CD4-positive, alpha-beta T cell treated with Interleukin-15 for 1 hour (primary cell): ENCODE results near the gene NPFFR2.
"Not testable (repeated sequence)": the region's sequence is repeated elsewhere in the genome, so short reads cannot be mapped to it uniquely, and the experiment has no call there.

Source experiments
- DNase-seq: peaks from one replicate; pipeline ENCODE4 v3.0.0-alpha.2; 2020

The NPFFR2 gene

DNA sequence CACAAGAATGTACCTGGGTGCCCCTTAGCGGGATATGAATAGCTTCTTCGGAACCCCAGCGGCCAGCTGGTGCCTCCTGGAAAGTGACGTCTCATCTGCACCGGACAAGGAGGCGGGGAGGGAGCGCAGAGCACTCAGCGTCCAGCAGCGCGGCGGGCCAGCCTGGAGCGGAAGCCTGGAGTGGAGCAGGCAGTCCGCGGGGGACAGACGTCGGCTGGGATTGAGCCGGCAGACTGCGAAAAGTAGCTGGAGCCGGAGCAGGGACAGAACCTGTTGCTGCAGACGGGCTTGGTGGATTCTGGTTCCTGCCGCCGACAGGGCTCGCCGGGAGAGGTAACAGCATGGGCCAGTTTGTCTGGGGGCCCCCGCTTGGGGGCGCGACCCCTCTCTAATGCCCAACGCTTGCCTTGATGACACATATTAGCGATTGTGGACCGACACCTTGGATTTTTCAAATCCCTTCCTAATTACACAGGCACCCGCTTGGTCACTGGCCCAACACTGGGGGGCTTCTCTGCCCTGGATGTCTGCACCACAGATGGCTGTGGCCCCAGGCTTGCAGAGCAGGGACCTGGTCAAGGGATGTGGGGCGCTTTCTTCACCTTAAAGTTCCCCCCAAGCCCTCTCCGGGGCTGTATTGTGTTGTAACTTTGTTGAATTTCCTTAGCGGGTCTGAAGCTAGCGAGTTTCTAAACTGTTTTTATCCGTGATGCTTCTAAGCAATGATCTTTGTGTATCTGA, at the start of gene NPFFR2:
Gene NPFFR2 (plus strand): TSS at position 133 of the 741 bp plus-strand sequence. CDS start 96,592 bp downstream, outside the sequence.
- no peak for DNase-seq

DNA sequence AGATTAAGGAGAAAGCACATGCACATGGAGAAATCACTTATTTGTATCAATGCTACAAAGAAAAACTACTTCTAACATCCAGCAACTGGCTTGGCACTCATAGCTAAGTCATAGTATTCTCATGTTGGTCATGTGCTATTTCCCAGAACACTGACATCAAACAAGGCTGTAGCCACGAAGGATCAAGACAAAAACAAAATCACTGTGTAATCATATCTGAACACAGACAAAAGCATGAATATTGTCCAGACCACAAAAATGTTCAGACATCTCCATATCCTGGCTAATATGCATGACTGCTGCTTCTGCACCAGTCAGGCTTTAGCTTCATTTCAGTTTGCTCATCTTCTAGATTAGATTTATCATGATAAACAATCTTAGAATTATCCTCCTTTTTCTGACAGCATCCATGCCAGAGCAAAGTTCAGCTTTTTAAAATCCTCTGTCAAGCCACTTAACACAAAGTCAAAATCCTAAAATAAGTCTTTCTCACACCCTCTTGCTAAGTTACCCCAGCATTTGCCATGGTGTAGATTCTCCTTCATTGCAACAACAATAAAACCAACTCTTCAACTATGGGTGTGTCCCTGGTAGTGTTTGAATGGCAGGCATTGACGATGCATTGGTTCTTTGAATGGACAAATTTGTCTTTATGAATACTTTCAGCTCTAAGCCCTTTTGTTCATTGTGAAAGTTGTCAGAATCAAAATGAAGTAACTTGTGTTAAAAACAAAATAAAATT, 39.1 kb upstream of the NPFFR2 start:
- no peak for DNase-seq

DNA sequence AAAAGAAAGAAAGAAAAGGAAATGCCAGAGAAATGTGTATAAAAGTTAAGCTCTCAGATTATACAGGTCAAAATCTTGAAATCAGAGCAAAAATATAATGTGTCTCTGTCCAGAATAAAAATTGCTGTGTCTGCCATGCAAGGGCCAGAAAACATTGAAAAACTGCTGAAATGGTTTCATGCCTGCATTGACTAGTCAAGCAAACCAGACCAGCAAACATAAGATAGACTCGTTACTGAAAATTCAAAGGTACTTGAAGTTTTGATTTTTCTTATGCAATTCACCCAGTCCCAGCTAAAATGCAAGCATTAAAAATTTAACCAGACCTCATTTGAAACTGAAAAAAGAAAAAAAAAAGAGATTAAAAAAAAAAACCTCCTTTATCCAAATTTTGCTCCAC, 37.2 kb upstream of the NPFFR2 start:
- no peak for DNase-seq

DNA sequence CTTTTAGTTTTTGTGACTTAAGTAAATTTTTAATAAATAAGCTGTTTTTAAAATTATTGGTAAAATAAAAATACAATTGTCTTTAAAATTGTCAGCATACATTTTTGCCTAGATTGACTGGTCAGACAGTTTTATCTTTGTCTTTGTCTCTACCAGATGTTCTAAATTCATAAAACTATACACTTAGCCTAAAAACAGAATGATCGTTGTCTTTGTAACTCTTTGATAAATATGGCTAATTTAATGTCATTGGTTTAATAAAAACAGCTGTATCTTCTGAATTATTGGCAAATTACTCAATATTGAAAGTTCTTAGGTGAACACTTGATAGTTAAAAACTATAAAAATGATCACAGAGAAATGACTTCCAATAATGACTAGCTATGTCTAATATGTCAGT, 36.5 kb upstream of the NPFFR2 start:
- DNase-seq, result no peak

DNA sequence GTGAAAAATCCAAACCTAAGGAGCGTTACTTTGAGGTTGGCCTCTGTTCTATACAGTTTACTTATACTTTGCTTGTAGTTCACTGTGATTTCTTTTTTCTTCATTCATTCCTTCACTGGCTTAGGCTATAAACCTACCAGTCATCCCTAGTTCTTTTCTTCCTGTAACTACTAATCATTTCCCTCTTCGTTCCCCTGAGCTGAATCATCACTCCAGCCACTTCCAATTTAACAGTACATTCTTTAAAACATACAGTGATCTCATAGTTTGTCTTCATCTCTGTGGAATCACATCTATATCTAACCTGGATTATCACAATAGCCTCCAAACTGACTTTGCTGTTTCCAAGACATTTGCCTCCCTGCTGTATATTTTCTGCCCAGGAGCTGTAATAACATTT, 25.2 kb upstream of the NPFFR2 start:
- DNase-seq, result no peak

DNA sequence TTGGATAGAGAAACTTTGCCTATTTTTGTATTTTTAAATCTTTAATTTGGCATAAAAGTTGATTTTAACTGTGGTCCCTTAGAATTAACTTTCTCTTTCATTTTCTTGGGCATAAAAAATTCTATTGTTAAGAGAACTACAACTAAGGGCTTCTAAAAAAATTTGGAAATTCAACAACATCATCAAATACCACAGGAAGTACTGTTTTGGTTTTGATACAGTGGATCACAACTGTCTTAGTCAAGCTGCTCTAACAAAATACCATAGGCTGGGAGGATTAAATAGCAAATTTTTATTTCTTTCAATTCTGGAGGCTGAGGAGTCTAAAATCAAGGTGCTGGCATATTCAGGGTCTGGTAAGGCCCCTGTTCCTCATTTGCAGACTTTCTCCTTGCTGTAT, 19.9 kb upstream of the NPFFR2 start:
- no peak for DNase-seq

DNA sequence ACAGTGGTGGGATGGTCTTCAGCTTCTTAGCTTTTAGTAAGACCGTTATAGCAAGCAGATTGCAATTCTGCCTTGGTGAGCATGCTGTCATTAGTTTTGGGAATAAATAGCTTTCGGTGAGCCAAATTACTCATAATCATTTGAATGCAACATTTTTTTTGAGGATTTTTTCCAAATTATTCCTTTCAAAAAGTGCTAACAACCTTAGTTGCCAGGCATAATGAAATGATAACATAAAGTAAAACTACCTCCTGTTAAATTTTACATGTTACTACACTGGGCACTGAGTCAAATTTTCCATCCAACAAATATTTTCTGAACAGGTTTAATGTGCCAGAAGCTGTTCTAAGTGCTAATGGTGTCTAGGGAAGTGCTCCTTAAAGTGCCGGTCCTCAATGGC, 15.8 kb upstream of the NPFFR2 start:
- DNase-seq, result no peak

DNA sequence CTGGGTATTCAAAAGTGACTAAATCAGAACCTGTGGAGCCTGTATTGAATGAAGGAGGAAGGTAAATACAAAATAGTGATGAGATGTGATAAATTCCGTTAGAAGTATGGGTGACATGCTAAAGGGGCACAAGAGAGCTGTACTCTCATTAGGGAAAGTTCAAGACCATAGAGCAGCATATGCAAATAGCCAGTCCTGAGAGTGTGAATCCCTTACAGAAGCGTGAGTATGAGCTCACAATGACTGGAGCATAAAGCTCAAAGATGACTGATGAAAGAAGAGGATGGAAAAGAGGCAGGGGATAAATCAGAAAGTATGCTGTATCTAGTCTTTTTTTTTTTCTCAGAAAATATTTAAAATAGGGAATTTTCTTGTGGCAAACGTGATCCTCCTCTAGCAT, 12.1 kb upstream of the NPFFR2 start:
- DNase-seq, result no peak

DNA sequence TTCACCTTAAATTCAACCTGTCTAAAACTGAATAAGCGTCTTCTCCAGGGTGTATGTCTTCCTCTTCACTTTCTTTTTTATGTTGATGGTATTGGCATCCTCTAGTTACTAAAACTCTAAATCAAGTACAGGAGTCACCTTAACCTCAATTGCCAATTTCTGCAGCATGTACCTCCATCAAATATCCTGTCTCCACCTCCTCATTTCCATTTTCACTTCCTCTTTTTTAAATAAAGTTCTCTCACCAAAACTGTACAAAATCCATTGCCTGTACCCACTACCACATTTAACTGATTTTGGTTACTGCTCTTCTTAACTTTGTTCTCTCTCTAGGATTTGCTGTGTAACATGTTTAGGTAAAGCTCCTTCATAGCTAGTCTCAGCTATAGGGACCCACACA, 9.2 kb upstream of the NPFFR2 start:
- DNase-seq, result no peak

DNA sequence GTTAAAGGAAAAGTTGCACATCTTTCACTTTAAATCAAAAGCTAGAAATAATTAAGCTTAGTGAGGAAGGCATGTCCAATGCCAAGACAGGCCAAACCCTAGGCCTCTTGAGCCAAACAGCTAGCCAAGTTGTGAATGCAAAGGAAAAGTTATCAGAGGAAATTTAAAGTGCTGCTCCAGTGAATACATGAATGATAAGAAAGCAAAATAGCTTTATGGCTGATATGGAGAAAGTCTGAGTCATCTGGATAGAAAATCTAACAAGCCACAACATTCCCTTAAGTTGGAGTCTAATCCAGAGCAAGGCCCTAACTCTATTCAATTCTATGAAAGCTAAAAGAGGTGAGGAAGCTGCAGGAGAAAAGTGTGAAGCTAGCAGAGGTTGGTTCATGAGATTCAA, 23.8 kb downstream of the NPFFR2 start:
- DNase-seq, result no peak

DNA sequence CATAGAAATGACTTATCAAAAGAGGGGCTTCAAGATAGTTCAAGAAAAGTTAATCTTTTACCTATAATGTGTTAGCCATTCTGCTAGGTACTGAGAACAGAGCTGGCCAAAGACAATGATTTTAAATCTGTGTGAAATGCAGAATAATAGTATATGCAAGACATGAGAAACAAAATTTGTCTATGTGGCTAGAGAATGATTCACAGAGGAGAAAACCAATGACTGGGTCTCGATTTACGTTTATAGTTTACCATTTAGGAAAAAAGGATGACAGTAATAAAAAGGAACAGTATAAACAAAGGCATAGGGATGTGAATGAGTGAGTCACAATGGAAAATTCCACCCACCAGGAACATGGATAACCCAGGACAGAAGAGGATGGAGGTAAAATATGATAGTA, 31.9 kb downstream of the NPFFR2 start:
- DNase-seq, result no peak

DNA sequence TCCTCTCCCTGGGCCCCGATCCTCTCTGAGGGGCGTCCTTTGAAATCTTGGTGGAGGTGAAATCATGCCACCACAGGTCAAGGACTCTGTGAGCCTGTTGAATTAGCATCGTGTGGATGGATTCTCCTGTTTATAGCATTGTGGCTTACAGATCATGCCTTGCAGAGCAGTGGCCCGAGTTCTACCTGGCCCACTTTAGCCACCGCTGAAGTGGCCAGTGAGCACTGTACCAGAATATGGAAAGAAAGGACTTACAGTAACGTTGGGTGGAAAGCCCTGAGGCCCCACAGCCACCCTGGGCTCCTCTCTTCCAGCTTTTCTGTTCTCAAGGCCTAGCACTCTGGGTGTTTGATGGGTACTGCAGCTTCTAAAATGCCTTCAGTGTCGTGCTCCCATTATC, 35.3 kb downstream of the NPFFR2 start:
- DNase-seq, result no peak

DNA sequence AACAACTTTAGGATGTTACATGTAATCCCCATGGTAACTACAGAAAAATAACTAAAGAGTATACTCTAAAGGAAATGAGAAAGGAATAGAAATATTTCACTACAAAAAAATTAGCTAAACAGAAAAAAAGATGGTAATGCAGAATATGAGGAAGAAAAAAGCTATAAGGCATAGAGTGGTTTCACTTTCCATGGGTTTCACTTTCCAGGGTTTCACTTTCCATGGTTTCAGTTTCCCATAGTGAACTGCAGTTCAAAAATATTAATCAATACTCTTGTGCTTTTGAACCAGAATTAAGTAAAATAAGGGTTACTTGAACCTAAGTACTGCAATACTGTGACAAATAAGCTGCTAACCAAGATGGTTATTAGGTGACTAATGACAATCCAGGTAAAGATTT, 42.0 kb downstream of the NPFFR2 start:
- DNase-seq, result no peak

DNA sequence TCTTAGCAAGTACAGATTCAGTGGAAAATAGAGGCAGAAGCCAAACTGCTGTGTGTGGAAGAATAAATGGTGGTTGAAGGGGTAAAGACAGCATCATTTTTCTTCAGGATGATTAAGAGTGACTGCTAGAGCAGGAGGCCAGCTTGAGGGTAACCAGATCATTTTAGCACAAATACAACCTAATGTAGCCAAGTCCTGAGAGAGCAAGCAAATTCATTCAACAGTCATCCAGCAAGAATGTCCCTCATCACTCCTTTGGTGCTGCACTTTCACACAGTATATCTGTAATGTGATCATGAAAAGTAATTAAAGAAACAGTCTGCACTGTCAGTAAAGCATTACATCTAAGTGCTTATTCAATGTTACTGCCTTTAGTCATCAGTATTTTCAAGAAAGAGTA, 44.8 kb downstream of the NPFFR2 start:
- no peak for DNase-seq

DNA sequence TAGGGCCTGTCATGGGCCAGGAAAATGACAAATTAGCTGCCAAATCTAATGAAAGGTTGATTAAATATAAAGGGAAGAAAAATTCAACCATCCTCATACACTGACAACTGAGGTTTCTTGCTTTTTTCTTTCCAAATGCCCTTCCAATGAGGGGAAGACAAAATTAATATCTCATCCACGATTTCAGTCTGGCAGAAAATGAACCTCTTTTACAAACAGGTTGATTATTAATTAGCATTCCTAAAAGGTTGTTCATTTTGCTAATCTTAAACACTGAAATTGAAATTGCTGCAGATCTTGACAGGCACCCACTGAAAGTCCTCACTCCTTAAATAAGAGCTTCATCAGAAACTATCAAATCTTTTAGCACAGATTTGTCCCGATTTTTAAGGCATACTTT, 45.5 kb downstream of the NPFFR2 start:
- no peak for DNase-seq

DNA sequence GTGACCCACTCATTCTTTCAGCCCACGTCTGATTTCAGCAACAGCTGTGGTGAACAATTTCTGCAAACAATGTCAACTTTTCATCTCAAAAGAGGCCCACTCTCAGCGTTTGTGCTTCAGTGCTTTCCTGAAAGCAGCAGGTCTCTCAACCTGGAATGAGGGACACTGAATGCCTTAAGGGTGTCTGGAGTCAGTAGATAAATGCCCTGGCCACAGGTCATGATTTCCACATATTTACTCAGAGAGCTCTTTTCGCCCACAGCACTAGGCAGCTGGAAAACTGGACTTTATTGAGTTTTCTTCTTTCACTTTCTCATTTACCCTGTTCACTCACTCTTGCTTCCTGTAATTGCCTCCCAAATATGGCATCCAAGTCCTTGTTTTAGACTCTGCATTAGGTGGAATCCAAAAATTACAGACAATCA, 52.8 kb downstream of the NPFFR2 start:
- DNase-seq, result no peak

DNA sequence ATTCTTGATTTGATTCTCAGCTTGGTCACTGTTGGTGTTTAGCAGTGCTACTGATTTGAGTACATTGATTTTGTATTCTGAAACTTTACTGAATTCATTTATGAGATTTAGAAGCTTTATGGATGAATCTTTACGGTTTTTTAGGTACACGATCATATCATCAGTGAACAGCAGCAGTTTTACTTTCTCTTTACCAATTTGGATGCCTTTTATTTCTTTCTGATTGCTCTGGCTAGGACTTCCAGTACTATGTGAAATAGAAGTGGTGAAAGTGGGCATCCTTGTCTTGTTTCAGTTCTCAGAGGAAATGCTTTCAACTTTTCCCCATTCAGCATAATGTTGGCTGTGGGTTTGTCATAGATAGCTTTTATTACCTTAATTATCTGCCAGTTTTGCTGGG, 58.8 kb downstream of the NPFFR2 start:
- DNase-seq, result not testable (repeated sequence)

DNA sequence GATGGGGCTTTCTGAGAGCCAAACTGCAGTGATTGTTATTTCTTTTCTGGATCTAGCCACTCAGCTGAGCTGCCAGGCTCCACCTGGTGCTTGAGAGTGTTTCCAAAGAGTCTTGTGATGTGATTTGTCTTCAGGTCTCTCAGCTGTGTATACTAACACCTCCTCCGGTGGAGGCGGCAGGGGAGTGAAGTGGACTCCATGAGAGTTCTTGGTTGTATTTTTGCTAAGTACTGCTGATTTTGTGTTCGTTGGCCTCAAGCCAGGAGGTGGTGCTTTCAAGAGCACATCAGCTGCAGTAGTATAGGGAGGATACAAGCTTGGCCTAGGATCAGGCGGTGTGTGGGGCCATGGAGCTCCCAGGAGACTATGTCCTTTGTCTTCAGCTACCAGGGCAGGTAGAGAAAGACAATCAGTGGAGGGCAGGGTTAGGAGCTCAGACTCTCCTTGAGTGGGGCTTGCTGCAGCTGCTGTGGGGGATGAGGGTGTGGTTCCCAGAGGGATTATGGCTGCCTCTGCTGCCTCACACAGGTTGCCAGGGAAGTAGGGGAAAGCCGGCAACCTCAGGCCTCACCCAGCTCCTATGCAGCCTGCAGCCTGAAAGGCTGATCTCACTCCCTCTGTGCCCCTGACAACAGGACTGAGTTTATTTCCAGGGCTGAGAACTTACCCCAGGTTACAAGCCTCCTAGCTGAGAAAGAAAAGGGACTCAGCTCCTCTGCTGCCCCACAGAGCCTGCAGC, 62.4 kb downstream of the NPFFR2 start:
- no peak for DNase-seq

DNA sequence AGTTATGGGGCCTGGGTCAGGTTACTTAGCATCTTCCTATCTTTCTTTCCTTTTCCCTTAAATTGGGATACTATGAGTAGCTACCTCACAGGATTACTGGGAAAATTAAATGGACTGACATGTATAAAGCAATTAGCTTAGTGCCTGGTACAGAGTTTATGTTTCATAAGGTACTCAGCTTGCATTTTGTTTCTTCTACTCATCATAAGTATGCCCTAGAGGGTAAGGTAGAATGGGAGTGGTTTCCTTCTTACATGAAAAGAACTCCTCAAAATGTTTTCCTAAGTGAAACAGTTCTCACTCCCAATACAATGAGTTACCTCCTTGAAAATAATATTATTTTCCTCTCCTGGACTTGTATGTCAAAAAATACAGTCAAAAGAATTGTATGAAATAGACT, 75.7 kb downstream of the NPFFR2 start:
- DNase-seq, result no peak

DNA sequence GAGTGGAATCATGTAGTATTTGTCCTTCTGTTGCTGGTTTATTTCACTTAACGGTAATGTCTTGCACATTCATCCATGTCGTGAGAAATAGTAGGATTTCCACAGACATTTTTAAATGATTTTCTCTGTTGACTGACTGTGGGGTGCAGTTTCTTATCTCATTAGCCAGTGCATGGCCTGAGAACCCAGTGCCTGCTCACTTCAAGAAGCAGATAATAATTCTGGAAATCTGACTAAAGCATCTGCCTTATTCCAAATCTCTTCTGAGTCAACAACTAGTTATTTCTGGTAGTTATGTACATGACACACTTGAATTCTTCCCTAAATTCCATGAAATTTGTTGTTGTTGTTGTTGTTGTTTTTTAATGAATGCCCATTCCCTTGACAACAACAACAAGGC, 77.6 kb downstream of the NPFFR2 start:
- no peak for DNase-seq

DNA sequence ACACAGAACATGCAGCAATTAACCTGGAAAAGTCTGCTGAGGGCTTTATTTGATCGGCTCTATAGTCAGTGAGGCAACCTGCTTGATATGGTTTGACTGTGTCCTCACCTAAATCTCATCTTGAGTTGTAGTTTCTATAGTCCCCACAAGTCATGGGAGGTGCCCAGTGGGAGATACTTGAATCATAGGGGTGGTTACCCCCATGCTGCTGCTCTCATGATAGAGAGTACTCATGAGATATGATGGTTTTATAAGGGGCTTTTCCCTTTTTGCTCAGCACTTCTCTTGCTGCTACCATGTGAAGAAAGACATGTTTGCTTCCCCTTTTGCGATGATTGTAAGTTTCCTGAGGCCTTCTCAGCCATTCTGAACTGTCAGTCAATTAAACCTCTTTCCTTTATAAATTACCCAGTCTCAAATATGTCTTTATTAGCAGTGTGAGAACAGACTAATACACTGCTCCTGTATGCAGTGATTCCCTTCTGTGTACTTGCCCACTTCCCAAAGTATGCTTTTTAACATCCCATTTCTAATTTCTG, 78.2 kb downstream of the NPFFR2 start:
- no peak for DNase-seq

DNA sequence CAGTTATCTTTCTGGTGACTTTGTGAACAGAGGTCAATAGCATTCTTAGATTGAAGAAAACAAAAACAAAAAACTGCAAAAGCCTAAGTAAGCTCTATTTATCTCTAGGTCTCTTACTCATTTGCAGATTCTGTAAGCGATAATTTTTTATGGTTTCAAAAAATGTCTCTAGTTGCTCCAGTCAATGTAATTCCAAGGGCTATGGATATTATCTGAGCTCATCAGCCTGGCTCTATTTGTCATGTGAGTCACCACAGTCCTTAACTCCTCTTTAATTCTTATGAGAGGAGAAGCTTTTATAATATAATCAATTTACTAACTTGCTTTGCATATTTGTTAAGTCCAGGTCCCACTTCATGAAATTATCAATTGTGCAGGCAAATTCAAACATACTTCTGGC, 79.1 kb downstream of the NPFFR2 start:
- DNase-seq, result no peak

DNA sequence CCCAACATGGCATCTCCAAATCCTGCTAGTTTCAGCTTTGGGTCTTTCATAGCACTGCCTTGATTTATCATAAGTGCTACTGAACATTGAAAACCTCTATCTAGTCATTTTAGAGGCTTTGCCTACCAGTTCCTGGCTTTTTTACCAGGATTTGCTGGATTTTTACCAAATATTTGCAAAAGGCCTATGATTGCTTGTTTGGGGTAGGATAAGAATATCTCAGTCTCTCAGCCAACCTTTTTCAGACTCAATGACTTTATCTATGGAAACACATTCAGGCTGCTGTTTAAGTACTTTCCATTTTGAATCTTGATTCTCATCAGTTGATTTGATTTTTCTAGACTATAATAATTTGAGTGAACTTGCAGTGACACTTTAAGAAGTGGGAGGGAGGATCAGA, 80.1 kb downstream of the NPFFR2 start:
- no peak for DNase-seq
